ENCODE measurements around the gene MST1.

DNA sequence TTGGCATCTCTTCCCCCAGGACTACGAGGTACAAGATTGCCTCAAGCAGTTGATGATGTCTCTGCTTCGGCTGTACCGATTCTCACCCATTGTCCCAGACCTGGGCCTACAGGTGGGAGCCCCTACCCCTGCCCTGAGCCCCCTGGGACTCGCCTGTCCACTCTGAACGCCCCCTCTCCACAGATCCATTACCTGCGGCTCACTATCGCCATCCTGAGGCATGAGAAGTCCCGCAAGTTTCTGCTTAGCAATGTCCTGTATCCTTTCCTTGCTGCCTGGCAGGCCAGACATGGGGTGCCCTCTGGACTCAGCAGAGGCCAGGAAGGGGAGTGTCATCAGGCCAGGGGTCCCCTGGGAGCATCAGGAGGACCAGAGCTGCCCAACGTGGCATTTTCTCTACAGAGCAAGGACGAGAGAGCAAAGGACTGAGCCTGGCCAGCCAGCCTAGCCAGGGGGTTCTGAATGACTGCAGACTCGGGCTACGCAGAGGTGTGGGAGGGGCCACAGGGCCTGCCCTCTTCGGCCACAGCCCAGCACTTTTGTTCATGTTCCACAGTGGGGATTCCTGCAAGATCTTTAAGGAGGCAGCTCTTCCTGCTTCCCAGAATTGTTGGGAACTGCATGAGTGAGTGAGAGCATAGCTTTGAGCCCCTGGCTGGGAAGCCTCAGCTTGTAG, 11.3 kb upstream of the MST1 start:
- no peak for TF ChIP-seq POLR2A (IDR thresholded peaks at IDR 0.05)
- TF ChIP-seq CTCF (IDR thresholded peaks at IDR 0.05): no peak
- no peak for TF ChIP-seq EP300 (IDR thresholded peaks at IDR 0.05; ENCODE audit: low read depth)
- TF ChIP-seq POLR2AphosphoS5 (IDR thresholded peaks at IDR 0.05): no peak

Data from transverse colon (tissue), 4 donors.